Coronary artery (tissue), 2 donors: Measurements from ENCODE around the gene FGG.

ENCODE experiments used
- DNase-seq: peaks from one replicate; pipeline ENCODE4 v3.0.0-alpha.2; 2017; ENCODE audit warnings: low spot score
- H3K27ac ChIP-seq, 2 donors: fragments of 200-600 bp; sonication (generic); one replicate each; pipeline ENCODE4 v1.5.1; 2016 to 2019
- H3K4me3 ChIP-seq: fragments of 200-600 bp; sonication (generic); 2 replicates; pipeline ENCODE4 v1.5.1; 2016; ENCODE audit warnings: mild to moderate bottlenecking, moderate library complexity
- TF ChIP-seq, protein P1 (sequence below): fragments of 200-600 bp; sonication (generic); IDR thresholded peaks from one replicate; pipeline ENCODE4 v1.5.1; 2019; ENCODE audit warnings: antibody characterized with exemption

FGG gene

GRCh38 chr4:154622598-154622997 lies 10.1 kb upstream of the FGG start:
- no peak for DNase-seq
- TF ChIP-seq, protein P1, sequence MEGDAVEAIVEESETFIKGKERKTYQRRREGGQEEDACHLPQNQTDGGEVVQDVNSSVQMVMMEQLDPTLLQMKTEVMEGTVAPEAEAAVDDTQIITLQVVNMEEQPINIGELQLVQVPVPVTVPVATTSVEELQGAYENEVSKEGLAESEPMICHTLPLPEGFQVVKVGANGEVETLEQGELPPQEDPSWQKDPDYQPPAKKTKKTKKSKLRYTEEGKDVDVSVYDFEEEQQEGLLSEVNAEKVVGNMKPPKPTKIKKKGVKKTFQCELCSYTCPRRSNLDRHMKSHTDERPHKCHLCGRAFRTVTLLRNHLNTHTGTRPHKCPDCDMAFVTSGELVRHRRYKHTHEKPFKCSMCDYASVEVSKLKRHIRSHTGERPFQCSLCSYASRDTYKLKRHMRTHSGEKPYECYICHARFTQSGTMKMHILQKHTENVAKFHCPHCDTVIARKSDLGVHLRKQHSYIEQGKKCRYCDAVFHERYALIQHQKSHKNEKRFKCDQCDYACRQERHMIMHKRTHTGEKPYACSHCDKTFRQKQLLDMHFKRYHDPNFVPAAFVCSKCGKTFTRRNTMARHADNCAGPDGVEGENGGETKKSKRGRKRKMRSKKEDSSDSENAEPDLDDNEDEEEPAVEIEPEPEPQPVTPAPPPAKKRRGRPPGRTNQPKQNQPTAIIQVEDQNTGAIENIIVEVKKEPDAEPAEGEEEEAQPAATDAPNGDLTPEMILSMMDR = no peak
- Histone ChIP-seq H3K27ac (no peak overlapping the region), H3K4me3 (no peak overlapping the region)

- no peak overlapping the region for H3K27ac ChIP-seq
- TF ChIP-seq, protein P1 = no peak
- no peak overlapping the region for H3K4me3 ChIP-seq
- no peak for DNase-seq
These were observed 7.7 kb upstream of the FGG start for GRCh38 chr4:154620111-154620510.

GRCh38 chr4:154618708-154619315 lies 6.4 kb upstream of the FGG start:
- Histone ChIP-seq H3K27ac (no peak overlapping the region), H3K4me3 (no peak overlapping the region)
- TF ChIP-seq, protein P1 = no peak
- DNase-seq = no peak

DNA sequence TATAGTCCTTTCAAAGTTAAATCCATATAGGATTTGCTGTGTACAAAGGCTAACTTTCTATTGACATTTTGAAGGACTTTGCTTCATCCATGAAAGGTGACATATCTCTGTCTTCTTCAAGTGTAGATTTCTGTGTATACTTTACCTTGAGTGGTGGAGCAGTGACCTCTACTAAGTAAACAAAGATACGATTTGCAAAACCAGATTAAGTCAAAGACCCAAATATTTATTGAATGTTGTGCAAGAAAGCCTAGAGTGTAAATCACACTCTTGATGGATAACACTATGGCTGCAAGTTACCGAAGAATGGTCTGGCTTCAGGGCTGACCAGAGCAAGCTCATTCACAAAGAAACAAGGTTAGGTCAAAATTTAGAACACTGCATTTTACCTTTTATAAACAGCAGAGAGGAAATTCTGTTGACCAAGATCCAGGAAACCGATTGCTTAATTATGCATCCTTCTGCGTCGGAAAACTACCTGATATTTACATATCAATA lies 5.4 kb upstream of the FGG start:
- no peak overlapping the region for H3K27ac ChIP-seq

DNA sequence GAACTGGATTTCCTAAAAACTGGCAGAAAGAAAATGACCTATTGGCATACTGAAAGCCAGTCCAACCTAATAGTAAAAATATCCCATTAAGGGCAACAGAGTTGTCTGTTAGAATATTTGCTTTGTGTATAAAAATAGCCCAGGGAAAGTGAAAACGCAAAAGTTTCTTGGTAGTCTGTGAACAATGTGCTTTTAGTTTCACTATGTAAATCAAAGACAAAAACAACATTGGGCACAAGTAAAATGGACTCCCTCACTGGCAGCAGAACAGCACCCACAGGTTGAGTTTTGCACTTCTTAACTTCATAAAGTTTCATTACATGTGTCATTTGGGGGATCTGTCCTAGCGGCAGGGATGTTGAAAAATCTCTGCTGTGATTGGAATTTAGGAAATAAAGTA lies 4.3 kb upstream of the FGG start:
- TF ChIP-seq, protein P1 = no peak
- Histone ChIP-seq H3K27ac (no peak overlapping the region), H3K4me3 (no peak overlapping the region)
- no peak for DNase-seq

More for the DNA sequence above, 5.4 kb upstream of the FGG start:
- no peak overlapping the region for H3K4me3 ChIP-seq
- TF ChIP-seq, protein P1 = no peak
- no peak for DNase-seq

- TF ChIP-seq, protein P1 = no peak
- no peak for DNase-seq
- H3K4me3 ChIP-seq = no peak overlapping the region
- H3K27ac ChIP-seq = no peak overlapping the region
These were observed 3.8 kb upstream of the FGG start for GRCh38 chr4:154616287-154616686.

DNA sequence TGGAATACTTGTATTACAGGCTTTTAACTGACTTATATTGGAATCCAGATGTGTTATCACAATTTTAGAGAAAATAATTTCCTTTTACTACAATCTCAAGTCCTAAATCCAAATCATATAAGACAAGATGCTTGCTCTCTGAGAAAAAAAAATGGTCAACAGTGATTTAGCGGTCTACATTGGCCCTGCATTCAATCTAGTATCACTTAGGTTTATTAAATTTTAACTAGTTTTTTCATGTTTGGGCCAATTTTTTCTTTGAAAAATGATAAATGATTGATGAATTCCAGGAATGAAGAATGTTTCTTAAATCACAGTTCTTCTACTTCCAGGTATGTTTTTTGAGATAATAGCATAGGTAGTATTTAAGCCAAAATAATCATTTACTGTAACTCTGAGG lies 2.8 kb upstream of the FGG start:
- DNase-seq = no peak
- TF ChIP-seq, protein P1 = no peak
- Histone ChIP-seq H3K4me3 (no peak overlapping the region), H3K27ac (no peak overlapping the region)
